SH-SY5Y (cell line): ENCODE measurements around the gene TPP2.

Source experiments
- GATA2 ChIP-seq: IDR thresholded peaks from 2 replicates; pipeline ENCODE4 v1.6.1; 2011; ENCODE audit warnings: mild to moderate bottlenecking, low read depth, low read length
- GATA3 ChIP-seq: IDR thresholded peaks from 2 replicates; pipeline ENCODE4 v1.6.1; 2011; ENCODE audit warnings: low read depth, mild to moderate bottlenecking, low read length, moderate library complexity

DNA sequence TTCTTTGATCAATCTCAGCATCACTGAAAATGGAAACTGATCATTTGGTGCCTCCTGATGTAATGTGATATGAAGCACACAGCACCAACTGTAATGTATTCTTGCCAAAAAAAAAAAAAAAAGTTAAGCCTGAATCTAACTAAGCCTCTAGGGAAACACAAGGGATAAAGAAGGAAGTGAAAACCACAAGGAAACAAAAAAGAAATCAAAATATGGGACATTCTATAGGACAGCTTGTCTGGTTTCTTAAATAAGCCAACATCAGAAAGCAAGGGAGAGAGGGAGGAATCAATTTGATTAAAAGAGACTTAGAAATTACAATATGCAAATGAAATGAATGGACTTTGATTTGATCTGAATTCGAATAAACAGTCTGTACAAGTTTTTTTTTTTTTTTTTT lies 118.7 kb downstream of the TPP2 start:
- TF ChIP-seq GATA2 (no peak), GATA3 (no peak)
